ENCODE results near the gene OR5K2.

DNA sequence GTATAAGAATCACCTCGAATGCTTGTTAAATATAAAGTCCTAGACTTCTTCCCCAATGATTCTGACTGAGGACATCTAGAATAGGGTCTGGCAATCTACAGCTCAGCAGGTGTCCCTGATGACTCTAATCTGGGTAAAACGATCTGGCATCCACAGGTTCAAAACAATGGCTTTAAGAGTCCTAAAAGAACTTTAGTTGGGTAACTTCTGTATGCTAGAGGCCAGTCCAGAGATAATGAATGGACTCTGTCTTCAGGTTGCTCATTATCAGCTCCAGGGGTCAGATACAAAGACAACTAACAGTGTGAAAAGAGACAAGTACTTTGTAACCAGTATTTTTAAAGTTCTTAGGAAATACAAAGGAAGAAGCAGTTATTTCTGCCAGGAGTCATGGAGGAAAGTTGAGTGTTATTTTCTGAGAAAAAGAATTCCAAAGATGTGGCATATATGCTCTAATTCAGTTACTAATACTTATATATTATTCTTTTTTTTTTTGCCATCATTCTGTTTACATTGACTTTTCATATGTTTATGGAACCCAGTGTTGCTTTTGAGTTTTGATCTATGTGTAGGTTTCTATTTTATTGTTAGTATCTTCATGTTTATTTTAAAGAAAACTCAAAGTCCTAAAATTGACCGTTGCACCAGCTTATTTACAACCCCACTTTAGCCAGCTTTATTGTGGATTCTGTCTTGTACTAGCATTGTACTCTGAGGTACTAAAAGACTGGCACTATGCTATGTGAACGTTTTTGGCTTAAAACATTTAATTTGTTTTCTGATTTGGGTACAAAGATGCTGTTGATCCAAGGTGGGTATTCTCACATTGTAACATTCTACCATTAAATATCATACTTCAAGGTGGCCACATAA, 31.2 kb downstream of the OR5K2 start:
- TF ChIP-seq, protein P1, sequence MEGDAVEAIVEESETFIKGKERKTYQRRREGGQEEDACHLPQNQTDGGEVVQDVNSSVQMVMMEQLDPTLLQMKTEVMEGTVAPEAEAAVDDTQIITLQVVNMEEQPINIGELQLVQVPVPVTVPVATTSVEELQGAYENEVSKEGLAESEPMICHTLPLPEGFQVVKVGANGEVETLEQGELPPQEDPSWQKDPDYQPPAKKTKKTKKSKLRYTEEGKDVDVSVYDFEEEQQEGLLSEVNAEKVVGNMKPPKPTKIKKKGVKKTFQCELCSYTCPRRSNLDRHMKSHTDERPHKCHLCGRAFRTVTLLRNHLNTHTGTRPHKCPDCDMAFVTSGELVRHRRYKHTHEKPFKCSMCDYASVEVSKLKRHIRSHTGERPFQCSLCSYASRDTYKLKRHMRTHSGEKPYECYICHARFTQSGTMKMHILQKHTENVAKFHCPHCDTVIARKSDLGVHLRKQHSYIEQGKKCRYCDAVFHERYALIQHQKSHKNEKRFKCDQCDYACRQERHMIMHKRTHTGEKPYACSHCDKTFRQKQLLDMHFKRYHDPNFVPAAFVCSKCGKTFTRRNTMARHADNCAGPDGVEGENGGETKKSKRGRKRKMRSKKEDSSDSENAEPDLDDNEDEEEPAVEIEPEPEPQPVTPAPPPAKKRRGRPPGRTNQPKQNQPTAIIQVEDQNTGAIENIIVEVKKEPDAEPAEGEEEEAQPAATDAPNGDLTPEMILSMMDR (IDR thresholded peaks at IDR 0.05): no peak
- TF ChIP-seq POLR2AphosphoS5 (IDR thresholded peaks at IDR 0.05): no peak
- no peak for TF ChIP-seq EP300 (IDR thresholded peaks at IDR 0.05)
